NCI-H2107 (cell line): ENCODE data around the gene HM13.
"Not testable (repeated sequence)": the region's sequence is repeated elsewhere in the genome, so short reads cannot be mapped to it uniquely, and the experiment has no call there.

Experiments used
- DNase-seq: peaks from one replicate; lab custom pipeline; 2025; lab: John Stamatoyannopoulos, UW

HM13 gene

DNA sequence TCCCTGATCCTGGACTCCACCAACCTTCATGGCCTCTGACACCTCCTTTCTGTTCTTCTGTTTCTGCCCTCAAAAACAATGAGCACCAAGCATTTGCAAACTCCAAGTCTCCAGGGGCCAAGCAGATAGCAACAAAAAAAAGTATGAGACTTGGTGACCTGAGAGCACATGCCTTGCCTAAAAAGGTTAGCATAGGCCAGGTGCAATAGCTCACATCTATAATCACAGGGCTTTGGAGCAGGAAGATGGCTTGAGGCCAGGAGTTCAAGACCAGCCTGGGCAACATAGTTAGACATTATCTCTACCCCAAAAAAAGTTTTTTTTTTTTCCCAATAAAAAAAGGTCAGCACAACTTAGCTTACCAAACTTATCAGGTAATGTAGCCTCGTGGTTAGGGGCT, 13.7 kb upstream of the HM13 start:
- DNase-seq = no peak

- not testable (repeated sequence) for DNase-seq
Observed at GRCh38 chr20:31502884-31503673, 11.2 kb upstream of the HM13 start.

- no peak for DNase-seq
Observed at GRCh38 chr20:31505903-31506302, 8.3 kb upstream of the HM13 start.

DNA sequence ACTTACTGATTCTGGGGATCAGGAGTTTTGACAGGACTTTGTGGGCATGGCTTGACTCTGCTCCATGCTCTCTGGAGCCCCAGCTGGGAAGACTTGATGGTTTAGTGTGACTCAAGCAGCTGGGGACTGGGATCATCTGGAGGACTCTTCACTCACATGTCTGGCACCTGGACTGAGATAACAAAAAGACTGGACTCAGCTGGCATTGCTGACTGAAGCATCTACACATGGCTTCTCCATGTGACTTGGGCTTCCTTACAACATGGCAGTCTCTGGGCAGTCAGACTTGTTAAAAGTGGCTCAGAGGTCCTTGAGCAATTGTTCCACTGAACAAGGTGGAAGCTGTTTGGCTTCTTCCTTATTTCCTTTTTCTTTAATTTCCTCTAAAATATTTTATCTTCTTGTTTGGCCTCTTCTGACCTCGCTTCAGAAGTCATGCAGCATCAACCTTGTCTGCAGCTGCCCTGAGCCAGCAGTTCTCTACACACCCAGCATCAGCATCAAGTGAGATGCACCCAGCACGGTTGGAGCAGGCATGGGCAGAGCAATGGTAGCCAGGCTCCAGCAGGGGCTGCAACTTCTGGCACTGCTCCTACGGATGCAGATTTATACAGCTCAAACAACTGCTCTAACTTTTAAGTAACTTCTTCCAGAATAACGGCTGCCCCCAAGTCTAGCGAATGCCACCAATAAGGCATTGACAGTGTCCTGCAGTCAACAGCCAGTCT, 5.6 kb upstream of the HM13 start:
- DNase-seq = no peak

DNA sequence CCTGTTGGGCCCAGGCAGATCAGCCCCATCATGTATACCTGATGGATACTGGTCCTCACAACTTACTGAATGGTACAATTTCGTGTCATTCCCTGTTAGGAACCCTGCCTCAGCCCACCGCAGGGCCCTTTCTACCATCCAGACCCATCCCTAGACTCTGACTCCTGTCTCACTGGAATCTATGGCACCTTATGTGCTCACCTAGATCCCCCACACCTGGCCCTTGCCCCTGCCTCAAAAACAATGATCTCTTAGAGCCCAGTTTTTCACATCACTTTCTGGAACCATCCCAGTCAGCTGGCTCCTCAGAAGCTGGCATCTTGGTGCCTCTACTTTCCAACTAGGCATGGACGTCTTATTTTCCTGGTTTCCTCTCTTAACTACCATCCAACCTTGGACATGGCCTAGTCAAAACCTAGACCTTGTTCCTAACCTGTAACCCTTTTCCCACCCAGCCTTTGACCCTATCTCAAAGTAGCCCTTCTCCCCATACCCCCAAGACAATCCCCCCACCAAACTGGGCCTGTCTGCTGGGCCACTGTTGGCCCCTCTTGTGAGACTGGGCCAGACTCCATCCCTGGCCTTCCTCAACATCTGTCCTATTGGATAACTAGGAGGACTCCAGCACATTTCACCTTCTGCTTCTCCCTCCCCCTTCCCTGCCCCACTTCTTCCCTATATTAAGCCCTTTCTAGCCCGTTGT, 981 bp downstream of the HM13 start:
- DNase-seq = no peak

- DNase-seq = no peak
Observed at GRCh38 chr20:31515775-31516107, 1.5 kb downstream of the HM13 start.

GRCh38 chr20:31516166-31516565, 1.9 kb downstream of the HM13 start:
- DNase-seq = no peak

- DNase-seq = no peak
Observed at GRCh38 chr20:31516651-31517050, 2.4 kb downstream of the HM13 start.

- no peak for DNase-seq
Observed at GRCh38 chr20:31517373-31517772, 3.1 kb downstream of the HM13 start.

GRCh38 chr20:31521267-31521666, 7.0 kb downstream of the HM13 start:
- not testable (repeated sequence) for DNase-seq

GRCh38 chr20:31522731-31523130, 8.5 kb downstream of the HM13 start:
- DNase-seq = no peak

DNA sequence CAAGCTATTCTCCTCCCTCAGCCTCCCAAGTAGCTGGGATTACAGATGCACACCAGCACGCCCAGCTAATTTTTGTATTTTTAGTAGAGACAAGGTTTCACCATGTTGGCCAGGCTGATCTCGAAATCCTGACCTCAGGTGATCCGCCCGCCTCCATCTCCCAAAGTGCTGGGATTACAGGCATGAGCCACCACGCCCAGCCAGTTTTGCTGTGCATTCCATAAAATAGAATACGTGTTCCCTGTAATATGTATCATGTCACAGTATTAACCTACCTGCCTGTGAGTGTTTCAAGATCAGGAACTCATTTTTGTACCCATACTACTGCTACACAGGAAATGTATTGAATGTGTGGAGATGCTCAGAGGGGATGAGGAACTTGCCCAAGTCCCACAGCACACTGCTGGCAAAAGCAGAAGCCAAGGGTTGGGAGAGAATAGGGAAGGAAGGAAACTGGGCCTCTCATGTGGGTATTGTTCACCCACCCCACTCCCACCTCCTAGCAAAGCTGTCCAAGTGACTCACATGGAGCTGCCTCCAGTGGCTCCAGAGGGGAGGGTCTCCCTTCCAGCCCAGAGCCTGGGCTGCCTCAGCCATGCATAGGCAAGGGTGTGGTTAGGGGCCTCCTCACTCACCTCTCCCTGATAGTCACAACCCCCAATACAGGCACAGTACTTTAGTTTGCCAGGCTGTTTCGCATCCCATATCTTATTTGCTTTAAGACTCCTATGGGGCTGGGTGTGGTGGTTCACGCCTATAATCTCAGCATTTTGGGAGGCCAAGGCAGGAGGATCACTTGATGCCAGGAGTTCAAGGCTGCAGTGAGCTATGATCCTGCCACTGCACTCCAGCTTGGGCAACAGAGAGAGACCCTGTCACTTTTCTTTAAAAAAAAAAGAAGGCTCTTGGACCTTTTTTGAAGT, 9.4 kb downstream of the HM13 start:
- DNase-seq = no peak

DNA sequence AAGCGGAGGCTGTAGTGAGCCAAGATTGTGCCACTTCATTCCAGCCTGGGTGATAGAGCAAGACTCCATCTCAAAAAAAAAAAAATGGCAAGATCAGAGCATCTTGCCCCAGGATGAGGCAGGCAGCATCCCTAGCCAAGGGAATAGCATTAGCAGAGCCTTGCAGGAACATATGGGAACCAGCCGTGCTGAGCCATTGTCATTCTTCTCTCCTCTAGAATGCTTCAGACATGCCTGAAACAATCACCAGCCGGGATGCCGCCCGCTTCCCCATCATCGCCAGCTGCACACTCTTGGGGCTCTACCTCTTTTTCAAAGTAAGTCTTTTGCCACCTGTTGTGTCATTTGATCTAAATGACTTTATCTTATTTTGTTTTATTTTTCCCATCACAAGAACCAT, 13.0 kb downstream of the HM13 start:
- DNase-seq = no peak

- DNase-seq = no peak
Observed at GRCh38 chr20:31535298-31535697, 21.1 kb downstream of the HM13 start.

DNA sequence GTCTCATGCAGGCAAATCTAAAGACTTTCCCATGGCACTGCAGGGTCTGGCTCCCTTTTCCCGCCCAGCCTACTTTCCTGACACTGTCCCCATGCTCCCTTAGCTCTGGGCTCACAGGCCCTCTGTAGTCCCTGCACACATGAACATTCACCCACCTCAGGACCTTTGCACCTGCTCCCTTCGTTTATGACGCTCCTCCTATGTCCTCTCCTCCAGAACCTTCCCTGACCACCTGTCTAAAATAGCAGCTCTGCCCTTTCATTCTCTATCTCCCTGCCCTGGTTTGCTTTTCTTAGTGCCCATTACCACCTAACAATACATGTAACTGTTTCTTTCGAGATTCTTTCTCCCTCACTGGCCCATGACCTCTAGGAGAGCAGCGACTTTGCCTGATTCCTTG, 22.3 kb downstream of the HM13 start:
- no peak for DNase-seq

GRCh38 chr20:31537116-31537871, 23.1 kb downstream of the HM13 start:
- DNase-seq = no peak

- no peak for DNase-seq
Observed at GRCh38 chr20:31537890-31538289, 23.6 kb downstream of the HM13 start.

GRCh38 chr20:31538326-31538725, 24.1 kb downstream of the HM13 start:
- DNase-seq = no peak

- DNase-seq = not testable (repeated sequence)
Observed at GRCh38 chr20:31539636-31540035, 25.4 kb downstream of the HM13 start.

DNA sequence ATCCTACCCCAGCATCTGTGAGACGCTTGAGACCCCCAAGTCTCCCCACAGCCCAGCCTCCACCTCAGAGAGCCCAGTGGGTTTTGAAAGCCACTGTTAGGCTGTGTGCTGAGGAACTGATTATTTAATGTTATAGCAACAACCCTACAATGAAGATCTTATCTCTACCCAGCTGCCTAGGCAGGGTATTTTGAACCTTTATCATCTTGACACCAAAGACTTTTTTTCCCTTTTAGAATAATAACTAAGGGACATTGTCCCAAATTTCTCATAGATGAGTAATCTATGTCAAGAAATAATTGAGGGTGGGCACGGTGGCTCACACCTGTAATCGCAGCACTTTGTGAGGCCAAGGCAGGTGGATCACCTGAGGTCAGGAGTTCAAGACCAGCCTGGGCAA, 26.2 kb downstream of the HM13 start:
- no peak for DNase-seq

GRCh38 chr20:31542201-31542842, 28.1 kb downstream of the HM13 start:
- no peak for DNase-seq
